Measurements from ENCODE around the gene QPCTL.

DNA sequence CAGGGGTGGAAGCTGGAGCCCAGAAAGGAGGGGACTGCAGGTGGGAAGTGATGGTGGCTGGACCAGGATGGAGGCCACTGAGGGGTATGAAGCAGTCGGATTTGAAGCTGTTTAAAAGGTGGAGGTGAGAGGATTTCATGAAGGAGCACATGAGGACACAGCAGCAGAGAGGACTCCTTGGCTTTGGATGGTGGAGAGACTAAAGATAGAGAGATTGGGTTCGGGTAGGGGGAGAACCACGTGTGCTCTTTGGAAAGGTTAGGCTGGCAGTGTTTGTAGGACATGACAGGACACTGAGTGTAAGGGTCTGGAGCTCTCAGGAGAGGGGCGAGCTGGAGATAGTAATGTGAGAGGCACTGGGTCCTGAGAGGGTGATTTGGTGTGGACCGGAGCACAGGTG lies 9.6 kb upstream of the QPCTL start:
- TF ChIP-seq FOXP2 (optimal IDR thresholded peaks at IDR 0.05; ENCODE audit: borderline replicate concordance, extremely low read depth, extremely low read length, insufficient read depth) = no peak
- no peak for TF ChIP-seq TAF1 (IDR thresholded peaks at IDR 0.05; ENCODE audit: borderline replicate concordance, insufficient read depth, low read length)

Data from PFSK-1 (cell line).